Measurements from ENCODE around the gene COL26A1. TPM values are rescaled to one million over a fixed set of nuclear protein-coding genes. Genes with fewer than 3 reads are reported as not detected.
"Not testable (repeated sequence)": the region's sequence is repeated elsewhere in the genome, so short reads cannot be mapped to it uniquely, and the experiment has no call there.

COL26A1 gene
- total RNA-seq, 6 donors from 2014 or later: 0.20 to 1.0 (median 0.30) TPM; not detected in 2

GRCh38 chr7:101494602-101495329 lies 132.1 kb downstream of the COL26A1 start:
- DNase-seq: no peak
- H3K4me1 ChIP-seq: no peaks in the 10 kb centered on the region

GRCh38 chr7:101496017-101496416 lies 133.3 kb downstream of the COL26A1 start:
- 81 to 88% methylated on average over 8 of the region's 8 CpGs for WGBS, 2 donors
- ATAC-seq (ENCODE audit: low FRiP score in 2 of 2): no peak

More at GRCh38 chr7:101494602-101495329, 132.1 kb downstream of the COL26A1 start:
- H3K27me3 ChIP-seq: no peaks in the 10 kb centered on the region
- no peak overlapping the region for H3K4me3 ChIP-seq
- H3K36me3 ChIP-seq: no peaks in the 10 kb centered on the region
- H3K9me3 ChIP-seq: no peaks in the 10 kb centered on the region
- 62 to 68% methylated on average over 15 of the region's 15 CpGs for WGBS, 2 donors
- TF ChIP-seq EP300 (IDR thresholded peaks at IDR 0.05) (no peak), POLR2AphosphoS5 (IDR thresholded peaks at IDR 0.05) (no peak), CTCF (IDR thresholded peaks at IDR 0.05) (no peak), POLR2A (IDR thresholded peaks at IDR 0.05) (no peak)
- H3K27ac ChIP-seq: no peak overlapping the region
- ATAC-seq (ENCODE audit: low FRiP score in 2 of 2): no peak

DNA sequence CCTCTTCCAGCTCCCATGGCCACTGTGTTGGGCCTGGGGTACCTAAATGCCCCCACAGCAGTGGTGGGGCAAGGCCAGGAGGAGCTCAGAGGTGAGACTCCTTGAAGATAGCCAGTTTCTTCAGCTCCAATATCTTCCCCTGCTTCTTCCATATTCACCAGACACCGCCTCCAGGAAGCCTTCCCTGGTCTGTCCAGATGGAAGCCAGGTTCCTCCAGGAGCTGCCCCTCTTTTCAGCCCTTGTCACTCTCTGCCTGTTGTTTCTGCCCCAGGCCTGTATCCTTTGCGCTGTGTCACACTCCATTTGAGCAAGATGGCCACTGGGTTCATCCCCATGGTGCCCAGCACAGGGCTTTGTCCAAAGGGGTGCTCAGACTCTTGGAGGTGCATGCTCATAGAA lies 138.7 kb downstream of the COL26A1 start:
- no peaks in the 10 kb centered on the region for H3K27me3 ChIP-seq
- no peaks in the 10 kb centered on the region for H3K9me3 ChIP-seq
- DNase-seq (no peak), ATAC-seq (ENCODE audit: low FRiP score in 2 of 2) (no peak)
- TF ChIP-seq EP300 (IDR thresholded peaks at IDR 0.05): no peak
- TF ChIP-seq POLR2AphosphoS5 (IDR thresholded peaks at IDR 0.05): no peak
- no peak for TF ChIP-seq POLR2A (IDR thresholded peaks at IDR 0.05)
- TF ChIP-seq CTCF (IDR thresholded peaks at IDR 0.05): no peak
- no peaks in the 10 kb centered on the region for H3K36me3 ChIP-seq
- no peak overlapping the region for H3K4me3 ChIP-seq
- WGBS, 2 donors: 87 to 93% methylated on average over 2 of the region's 2 CpGs
- no peaks in the 10 kb centered on the region for H3K4me1 ChIP-seq
- no peak overlapping the region for H3K27ac ChIP-seq

More at GRCh38 chr7:101496017-101496416, 133.3 kb downstream of the COL26A1 start:
- Histone ChIP-seq H3K9me3 (no peaks in the 10 kb centered on the region), H3K4me3 (no peak overlapping the region), H3K4me1 (no peaks in the 10 kb centered on the region), H3K27me3 (no peaks in the 10 kb centered on the region), H3K36me3 (no peaks in the 10 kb centered on the region), H3K27ac (no peak overlapping the region)
- TF ChIP-seq POLR2AphosphoS5 (IDR thresholded peaks at IDR 0.05): no peak
- TF ChIP-seq EP300 (IDR thresholded peaks at IDR 0.05): no peak
- no peak for TF ChIP-seq POLR2A (IDR thresholded peaks at IDR 0.05)
- TF ChIP-seq CTCF (IDR thresholded peaks at IDR 0.05): no peak
- no peak for DNase-seq

DNA sequence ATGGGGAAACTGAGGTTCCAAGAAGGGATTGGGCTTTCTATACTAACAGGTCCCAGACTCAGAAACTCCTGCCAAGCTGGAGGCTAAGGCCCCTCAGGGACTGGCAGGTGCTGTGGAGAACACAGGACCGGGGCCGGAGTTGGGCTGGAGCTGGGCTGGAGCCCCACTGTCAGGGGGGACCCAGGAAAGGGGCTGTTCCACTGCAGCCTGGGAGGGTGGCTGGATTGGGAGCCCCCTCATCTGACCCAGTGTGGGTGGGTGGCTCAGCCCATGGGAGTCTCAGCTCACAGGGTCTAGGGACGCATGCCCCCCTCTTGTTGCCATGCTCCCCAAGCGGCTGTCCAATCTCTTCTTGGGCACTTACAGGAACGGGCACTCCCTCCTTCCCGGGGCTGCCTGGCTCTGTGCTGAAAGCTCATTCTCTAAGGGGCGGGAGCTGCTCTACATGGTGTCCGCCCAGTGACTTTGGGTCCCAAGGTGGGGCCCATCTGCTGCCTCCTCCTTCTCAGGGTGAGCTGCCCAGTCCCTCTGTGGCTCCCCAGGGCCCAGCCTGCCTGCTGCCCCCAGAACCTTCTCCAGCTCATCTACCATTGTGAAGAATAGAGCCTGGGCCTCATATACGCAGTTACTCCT lies 139.9 kb downstream of the COL26A1 start:
- Histone ChIP-seq H3K36me3 (no peaks in the 10 kb centered on the region), H3K27me3 (no peaks in the 10 kb centered on the region), H3K4me1 (no peaks in the 10 kb centered on the region), H3K4me3 (no peak overlapping the region), H3K9me3 (no peaks in the 10 kb centered on the region), H3K27ac (no peak overlapping the region)
- ATAC-seq (ENCODE audit: low FRiP score in 2 of 2) (peak in 1 of 2 donors; percentile 16), DNase-seq (peak in 1 of 2 donors; percentile 47)
- no peak for TF ChIP-seq POLR2A (IDR thresholded peaks at IDR 0.05)
- 84 to 85% methylated on average over 4 to 9 of the region's 9 CpGs for WGBS, 2 donors

DNA sequence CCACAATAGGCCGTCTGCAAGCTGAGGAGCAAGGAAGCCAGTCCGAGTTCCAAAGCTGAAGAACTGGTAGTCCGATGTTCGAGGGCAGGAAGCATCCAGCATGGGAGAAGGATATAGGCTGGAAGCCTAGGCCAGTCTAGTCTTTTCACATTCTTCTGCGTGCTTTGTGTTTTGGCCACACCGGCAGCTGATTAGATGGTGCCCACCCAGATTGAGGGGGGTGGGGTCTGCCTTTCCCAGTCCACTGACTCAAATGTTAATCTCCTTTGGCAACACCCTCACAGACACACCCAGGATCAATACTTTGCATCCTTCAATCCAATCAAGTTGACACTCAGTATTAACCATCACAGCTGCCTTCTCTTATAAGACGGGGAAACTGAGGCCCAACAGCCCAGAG lies 142.8 kb downstream of the COL26A1 start:
- H3K27ac ChIP-seq; DNase-seq; H3K27me3 ChIP-seq; ATAC-seq (ENCODE audit: low FRiP score in 2 of 2); H3K4me3 ChIP-seq; H3K4me1 ChIP-seq; H3K36me3 ChIP-seq; H3K9me3 ChIP-seq: not testable (repeated sequence)
- WGBS, 2 donors: 89 to 92% methylated on average over 5 to 7 of the region's 7 CpGs
